Ureter (tissue), 1 donor: ENCODE measurements around the gene POMGNT2. TPM values are rescaled to one million over a fixed set of nuclear protein-coding genes. Genes with fewer than 3 reads are reported as not detected.
A peak's percentile ranks its signal among the peaks of the same experiment; 100 is the strongest.

ENCODE experiments used
- DNase-seq: peaks from one replicate; pipeline ENCODE4 v3.0.0-alpha.2; 2020; ENCODE audit warnings: low spot score
- total RNA-seq: library from RNA; stranded (reverse); gene quantifications from one replicate; pipeline ENCODE4 v1.2.4, GENCODE V29; 2023
- donor health status: DM: yes; HTN: yes; CAD: no.

The POMGNT2 gene
- total RNA-seq, 1 donor from 2014 or later: 9.2 TPM

DNA sequence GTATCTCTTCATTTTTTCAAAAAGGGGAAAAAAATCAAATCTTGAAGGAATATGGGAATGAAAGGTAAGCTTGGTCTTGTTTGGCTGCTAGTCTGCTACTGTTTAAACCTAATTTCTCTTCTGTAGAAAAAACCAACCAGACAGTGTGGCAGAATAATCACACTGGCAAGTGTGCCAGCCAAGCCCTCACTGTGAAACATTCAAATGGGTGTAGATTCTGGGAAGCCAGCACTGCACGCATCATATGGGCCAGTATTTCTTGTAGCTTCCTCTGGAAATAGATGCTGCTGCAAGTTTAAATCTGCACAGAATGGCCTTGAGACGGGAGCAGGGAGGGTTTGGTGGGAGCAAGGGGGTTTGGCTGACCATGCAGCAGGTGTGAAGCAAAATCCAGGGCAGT, 62.1 kb downstream of the POMGNT2 start:
- DNase-seq: no peak

DNA sequence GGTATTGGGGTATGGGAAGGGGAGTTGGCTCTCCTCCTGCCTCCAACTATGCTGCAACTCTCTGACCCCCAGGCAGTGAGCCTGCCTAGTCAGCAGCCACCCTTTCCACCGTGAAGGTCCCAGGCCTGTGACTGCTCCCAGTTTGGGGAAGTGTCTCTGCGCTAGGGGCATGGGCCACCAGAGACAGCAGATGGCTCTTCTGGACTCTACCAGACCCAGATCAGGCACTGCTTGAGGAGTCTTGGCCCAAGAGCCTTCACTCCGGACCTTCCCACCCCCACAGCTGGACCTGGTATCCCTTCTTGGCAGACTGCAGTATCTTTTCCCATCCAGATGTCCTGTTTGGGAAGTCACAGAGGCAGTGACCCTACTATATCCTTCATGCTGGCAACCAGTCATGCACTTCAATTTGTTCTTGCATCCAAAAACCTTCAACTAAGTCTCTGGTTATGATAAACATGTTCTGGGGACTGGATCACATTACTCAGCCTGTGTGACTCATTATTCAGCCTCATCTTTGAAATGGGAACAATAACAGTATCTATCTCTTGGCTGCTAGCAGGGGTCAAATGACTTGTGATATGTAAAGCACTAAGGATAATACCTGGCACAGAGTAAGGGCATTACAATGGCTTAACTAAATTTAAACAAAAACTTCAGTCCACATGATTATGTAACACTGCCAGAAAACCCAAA, 62.7 kb downstream of the POMGNT2 start:
- no peak for DNase-seq

DNA sequence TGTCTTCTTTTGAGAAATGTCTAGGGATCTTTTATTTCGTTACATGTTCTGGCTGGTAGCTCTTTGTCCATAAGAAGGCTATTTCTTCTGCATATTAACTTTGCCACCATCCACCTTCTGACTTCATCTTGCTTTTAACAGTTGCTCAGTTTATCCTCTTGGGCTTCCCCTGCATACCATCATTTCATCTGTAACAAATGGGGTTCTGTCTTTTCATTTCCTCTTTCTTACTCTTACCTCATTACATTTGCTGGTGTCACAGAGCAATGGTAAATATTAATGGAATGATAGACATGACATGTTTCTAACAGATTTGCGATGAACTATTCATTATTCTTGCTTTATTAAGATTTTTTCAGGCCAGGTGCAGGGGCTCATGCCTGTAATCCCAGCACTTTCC, 64.4 kb downstream of the POMGNT2 start:
- no peak for DNase-seq

DNA sequence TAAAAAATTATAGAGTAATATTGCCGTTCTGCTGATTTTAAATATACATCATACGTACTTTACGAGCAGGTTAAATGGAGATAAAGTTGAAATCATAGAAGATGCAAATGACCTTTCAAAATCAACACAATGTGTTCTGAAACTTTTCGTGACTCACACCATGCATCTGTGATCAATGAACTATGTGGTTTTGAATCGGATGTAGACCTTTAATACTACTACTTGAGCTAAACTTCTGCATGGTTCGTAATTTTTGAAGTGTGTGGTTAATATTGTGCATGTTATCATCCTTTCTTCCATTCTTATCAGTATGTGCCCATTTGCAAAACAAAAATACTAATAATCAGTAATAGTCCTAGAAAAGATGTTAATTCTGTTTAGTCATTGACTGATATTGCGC, 67.9 kb downstream of the POMGNT2 start:
- no peak for DNase-seq

DNA sequence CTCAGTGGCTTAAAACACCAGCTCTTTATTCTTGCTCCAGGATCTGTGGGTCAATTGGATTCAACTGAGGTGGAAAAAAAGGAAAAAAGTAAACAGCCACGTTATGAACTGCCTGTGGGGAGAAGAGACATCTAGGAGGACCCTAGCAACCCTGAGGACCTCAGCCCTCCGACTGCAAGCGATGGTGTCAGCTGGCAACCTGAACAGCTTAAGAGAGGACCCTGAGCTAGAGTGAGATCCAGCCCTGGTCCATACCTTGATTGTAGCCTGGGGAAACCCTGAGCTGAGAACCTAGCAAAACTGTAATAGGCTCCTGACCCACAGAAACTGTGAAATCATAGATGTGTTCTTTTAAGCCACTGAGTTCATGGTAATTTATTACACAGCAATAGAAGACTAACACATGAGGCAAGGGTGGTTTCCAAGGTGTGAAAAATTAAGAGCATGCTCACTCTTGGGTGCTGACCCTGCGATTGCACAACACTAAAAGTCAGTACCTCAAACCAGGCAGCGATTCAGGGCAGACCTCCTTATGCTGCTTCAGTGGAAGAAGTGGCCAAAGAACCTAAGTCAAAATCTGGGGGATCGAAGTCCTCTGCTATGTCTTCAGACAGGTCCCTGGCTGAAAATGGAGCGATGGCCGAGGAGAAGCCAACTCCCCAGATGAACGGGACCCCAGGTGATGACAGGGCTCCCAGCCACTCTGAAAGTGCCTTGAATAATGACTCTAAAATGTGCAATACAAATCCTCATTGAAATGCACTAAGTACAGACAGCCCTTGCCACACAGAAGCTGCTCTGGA, 69.1 kb downstream of the POMGNT2 start:
- peak; percentile 25 for DNase-seq

DNA sequence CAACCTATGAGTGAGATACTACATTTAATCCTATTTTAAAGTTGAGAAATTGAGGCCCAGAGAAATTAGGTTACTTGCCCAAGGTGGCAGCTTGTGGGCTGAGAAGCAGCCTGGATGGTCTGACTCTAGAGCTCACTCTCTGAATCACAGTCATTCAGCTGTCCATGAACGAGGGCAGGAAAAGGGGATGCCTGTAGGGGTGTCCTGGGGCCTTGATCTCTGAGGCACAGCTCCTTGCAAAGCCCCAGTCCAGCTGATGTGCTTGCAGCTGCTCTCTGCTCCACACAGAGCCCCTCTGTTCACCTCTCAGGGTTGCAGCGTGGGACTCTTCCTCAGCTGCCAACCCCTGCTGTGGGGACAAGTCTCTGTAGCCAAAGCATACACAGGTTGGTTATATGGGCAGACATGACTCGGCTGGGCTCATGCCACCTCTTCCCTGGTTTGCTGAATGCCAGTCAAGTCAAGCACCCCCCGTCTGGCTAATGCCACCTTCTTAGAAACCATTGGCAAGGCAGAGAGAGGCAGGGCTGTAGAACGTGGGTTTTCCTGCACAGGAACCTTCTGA, 70.0 kb downstream of the POMGNT2 start:
- peak; percentile 20 for DNase-seq

DNA sequence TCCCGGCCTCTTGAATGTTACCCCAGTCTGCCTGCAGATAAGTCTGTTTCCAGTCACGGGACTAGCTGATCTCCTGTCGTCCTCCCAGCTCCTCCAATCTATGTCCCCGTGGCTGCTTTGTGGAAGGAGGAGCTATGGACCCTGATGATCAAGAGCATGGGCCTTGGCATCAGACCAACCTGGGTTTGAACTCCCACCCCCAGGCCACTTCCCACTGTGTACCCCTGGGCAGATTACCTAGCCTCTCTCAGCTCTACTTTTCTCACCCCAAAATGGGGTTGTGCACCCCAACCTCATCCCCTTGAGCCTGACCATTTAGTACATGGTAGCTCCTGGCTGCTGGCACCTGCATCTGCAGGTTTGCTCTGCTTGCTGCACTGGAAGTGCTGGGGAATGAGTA, 71.0 kb downstream of the POMGNT2 start:
- no peak for DNase-seq

DNA sequence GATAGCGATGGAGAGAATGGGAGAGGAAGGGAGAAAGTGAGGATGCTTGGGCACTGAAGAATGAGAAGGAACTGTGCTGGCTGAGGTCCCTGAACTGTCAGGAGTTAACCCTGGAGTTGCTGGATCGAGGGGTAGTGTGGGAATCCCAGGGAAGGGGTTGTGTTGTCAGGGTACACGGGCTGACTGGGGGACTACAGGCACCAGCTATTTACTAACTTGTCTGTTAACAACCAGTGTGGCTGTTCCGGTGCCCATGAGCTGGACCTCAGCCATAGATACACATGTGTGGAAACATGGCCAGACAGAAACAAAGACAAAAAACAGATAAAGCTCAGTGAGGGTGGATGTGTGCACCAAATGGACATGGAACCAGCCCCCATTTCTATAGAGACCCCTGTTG, 71.7 kb downstream of the POMGNT2 start:
- DNase-seq: no peak

DNA sequence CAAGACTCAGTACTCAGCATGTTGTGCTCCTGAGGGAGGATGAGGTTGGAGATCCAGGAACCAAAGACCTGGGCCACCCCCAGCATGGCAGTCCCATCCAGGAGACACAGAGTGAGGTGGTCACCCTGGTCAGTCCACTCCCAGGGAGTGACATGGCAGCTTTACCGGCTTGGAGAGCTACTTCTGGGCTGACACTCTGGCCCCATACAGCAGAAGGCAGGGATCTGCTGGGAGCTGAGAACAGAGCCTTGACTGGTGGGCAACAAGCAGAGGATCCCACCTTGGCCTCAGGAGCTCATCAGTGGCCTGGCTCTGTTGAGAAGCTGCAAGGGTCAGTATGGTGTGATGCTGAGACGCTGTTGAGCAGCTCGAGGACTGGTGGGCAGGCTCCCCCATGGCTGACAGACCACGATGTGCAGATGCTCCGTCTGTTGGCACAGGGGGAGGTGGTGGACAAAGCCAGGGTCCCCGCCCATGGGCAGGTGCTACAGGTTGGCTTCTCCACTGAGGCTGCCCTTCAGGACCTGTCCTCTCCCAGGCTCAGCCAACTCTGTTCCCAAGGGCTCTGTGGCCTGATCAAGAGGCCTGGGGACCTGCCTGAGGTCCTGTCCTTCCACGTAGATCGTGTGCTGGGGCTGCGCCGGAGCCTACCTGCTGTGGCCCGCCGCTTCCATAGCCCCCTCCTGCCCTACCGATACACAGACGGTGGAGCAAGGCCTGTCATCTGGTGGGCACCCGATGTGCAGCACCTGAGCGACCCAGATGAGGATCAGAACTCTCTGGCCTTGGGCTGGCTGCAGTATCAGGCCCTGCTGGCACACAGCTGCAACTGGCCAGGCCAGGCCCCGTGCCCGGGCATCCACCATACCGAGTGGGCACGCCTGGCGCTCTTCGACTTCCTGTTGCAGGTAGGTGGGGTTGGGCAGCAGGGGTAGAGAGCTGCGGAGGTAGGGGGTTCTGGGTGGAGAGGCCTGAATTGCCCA, 72.9 kb downstream of the POMGNT2 start:
- no peak for DNase-seq

DNA sequence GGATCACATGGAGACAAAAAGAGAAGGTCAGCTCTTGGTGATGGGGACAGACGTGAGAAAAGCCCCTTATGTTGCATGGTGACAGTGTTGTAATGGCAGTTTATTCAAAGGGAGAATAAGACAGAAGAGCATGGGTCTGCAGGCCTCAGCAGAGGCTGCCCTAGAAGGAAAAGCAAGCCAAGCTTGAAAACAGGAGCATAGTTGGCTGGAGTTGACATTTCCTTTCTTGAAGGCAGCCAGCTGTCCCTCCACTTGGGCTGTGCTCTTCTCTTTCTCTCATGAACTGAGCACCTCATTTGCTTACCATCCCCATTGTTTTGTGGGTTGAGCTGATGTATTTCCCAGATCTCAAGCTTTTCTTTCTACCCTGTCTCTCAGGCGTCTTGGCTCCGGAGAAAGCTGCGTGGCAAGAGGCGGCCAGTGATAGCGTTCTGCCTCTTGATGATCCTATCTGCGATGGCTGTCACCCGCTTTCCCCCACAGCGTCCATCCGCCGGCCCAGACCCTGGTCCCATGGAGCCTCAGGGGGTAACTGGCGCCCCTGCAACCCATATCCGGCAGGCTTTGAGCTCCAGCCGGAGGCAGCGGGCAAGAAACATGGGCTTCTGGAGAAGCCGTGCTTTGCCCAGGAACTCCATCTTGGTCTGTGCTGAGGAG, 73.9 kb downstream of the POMGNT2 start:
- DNase-seq: no peak

DNA sequence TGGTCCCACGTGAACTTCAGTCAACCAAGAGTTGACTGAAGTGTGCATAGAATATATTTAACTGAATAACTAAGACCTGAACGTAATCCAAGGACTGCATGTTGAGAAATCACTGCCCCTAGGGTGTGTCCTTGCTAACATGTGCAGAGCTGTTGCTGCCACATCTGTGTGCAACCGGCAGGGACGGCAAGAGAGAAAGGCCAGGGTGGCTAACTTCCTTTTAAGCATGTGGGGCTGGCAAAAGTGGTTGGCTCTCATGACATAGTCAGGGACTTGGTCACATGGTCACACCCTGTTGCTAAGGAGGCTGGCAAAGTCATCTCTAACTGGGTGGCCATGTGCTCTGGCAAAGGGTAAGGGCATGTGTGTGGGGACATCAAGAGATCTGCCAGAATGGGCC, 74.4 kb downstream of the POMGNT2 start:
- DNase-seq: no peak

DNA sequence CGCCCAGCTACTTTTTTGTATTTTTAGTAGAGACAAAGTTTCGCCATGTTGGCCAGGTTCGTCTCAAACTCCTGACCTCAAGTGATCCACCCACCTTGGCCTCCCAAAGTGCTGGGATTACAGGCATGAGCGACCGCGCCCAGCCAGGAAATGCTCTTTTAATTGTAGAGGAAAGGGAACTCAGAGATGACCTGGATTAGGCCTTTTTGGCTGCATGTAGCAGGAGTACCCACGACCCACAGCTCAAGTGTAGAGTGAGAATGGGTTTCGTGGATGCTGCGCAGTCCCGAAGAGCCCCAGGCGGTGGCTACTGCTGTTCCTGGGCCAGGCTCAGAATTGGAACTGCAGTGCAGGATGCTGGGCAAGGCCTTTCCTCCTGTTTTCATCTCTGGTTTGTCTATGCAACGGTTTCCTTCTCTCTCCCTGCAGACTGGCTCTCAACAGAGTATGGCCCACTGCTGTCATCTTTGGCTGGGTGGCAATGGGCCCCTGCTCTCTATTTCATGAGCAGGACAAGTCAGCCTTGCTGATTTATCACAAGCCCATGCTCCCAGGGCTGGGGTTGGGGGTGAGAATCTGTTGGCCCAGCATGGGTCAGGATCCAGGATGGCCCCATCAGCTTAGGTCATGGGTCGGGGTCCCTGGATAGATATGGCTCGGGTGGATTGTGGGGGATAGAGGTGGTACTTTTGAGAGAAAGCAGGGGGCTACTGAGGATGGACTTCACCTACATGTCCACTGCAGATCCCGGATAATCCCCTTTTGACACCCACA, 75.5 kb downstream of the POMGNT2 start:
- no peak for DNase-seq

Other genes starting within 250 kb of the POMGNT2 start
- not detected for gene CYP8B1, start 230.2 kb downstream of the POMGNT2 start, total RNA-seq
- gene ZNF662, start 199.9 kb downstream of the POMGNT2 start, total RNA-seq: 45.1 TPM
- 14.6 TPM for gene GASK1A, start 126.8 kb downstream of the POMGNT2 start, total RNA-seq
- gene SNRK, start 180.5 kb upstream of the POMGNT2 start, total RNA-seq: 51.4 TPM